ENCODE measurements around the gene MINAR1. TPM values are rescaled to one million over a fixed set of nuclear protein-coding genes. Genes with fewer than 3 reads are reported as not detected.
A peak's percentile ranks its signal among the peaks of the same experiment; 100 is the strongest.
"Not testable (repeated sequence)": the region's sequence is repeated elsewhere in the genome, so short reads cannot be mapped to it uniquely, and the experiment has no call there.

The MINAR1 gene
- total RNA-seq, 1 donor from 2014 or later, result 1.7 TPM

DNA sequence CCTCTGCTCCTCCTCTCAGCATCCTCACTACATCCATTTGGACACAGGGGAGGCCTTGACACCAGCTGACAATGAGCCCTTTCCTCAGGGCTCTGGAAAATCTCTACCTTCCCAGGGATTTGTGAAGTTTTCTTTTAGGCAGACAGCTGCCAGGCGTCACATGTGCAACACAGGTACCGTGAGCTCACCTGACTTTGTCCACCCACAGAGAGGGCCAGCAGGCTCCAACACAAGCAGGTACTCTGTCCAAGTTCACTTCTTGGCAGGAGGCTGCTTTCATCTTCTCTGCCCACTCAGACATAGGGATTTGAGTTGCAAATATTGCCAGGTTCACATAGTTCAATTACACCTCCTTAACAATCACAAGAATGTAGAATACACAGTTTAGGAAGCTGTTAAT is 15.3 kb upstream of the MINAR1 start:
- H3K4me3 ChIP-seq (ENCODE audit: insufficient read depth, low read depth, low read length), result no peak overlapping the region
- Mint-ChIP-seq H3K9me3 (ENCODE audit: unreplicated experiment) (peaks cover 4% of the 10 kb centered on the region), H3K36me3 (ENCODE audit: low read depth, unreplicated experiment) (peaks cover 18% of the 10 kb centered on the region), H3K4me3 (ENCODE audit: unreplicated experiment) (no peak overlapping the region), H3K27ac (ENCODE audit: unreplicated experiment) (no peak overlapping the region), H3K4me1 (ENCODE audit: low read depth, unreplicated experiment) (no peaks in the 10 kb centered on the region), H3K27me3 (ENCODE audit: low read depth, unreplicated experiment) (peaks cover 7% of the 10 kb centered on the region)
- H3K4me1 ChIP-seq (ENCODE audit: insufficient read depth, low read length), result no peaks in the 10 kb centered on the region
- no peak overlapping the region for H2AFZ ChIP-seq (ENCODE audit: low read depth, low read length)
- no peaks in the 10 kb centered on the region for H3K9me3 ChIP-seq (ENCODE audit: insufficient read depth, low read depth, low read length)
- H4K20me1 ChIP-seq (ENCODE audit: insufficient read depth, low read length), result no peaks in the 10 kb centered on the region
- no peak for DNase-seq (ENCODE audit: low read depth)
- TF ChIP-seq CTCF (IDR thresholded peaks at IDR 0.05; ENCODE audit: insufficient read depth, low read depth, low read length) (no peak), EZH2 (IDR thresholded peaks at IDR 0.05; ENCODE audit: insufficient read depth, low read length) (no peak)
- no peaks in the 10 kb centered on the region for H3K27me3 ChIP-seq (ENCODE audit: insufficient read depth, low read length)
- no peaks in the 10 kb centered on the region for H3K36me3 ChIP-seq (ENCODE audit: insufficient read depth, low read length)
- no peak overlapping the region for H3K9ac ChIP-seq (ENCODE audit: low read length)
- FAIRE-seq, result no peak
- H3K27ac ChIP-seq (ENCODE audit: low read depth, low read length), result no peak overlapping the region
- no peaks in the 10 kb centered on the region for H3K79me2 ChIP-seq (ENCODE audit: insufficient read depth, low read length)
- H3K4me2 ChIP-seq (ENCODE audit: low read length), result no peak overlapping the region

GRCh38 chr15:79418693-79419279 is 13.3 kb upstream of the MINAR1 start:
- FAIRE-seq (no peak), DNase-seq (ENCODE audit: low read depth) (no peak)
- H3K27ac Mint-ChIP-seq (ENCODE audit: unreplicated experiment), result no peak overlapping the region
- no peak overlapping the region for H3K9ac ChIP-seq (ENCODE audit: low read length)
- peaks cover 3% of the 10 kb centered on the region for H3K36me3 Mint-ChIP-seq (ENCODE audit: low read depth, unreplicated experiment)
- no peaks in the 10 kb centered on the region for H4K20me1 ChIP-seq (ENCODE audit: insufficient read depth, low read length)
- no peak overlapping the region for H2AFZ ChIP-seq (ENCODE audit: low read depth, low read length)
- H3K9me3 Mint-ChIP-seq (ENCODE audit: unreplicated experiment), result no peaks in the 10 kb centered on the region
- H3K36me3 ChIP-seq (ENCODE audit: insufficient read depth, low read length), result no peaks in the 10 kb centered on the region
- TF ChIP-seq CTCF (IDR thresholded peaks at IDR 0.05; ENCODE audit: insufficient read depth, low read depth, low read length) (no peak), EZH2 (IDR thresholded peaks at IDR 0.05; ENCODE audit: insufficient read depth, low read length) (no peak)
- H3K27me3 Mint-ChIP-seq (ENCODE audit: low read depth, unreplicated experiment), result peaks cover 7% of the 10 kb centered on the region
- H3K4me1 ChIP-seq (ENCODE audit: insufficient read depth, low read length), result no peaks in the 10 kb centered on the region
- no peak overlapping the region for H3K27ac ChIP-seq (ENCODE audit: low read depth, low read length)
- no peak overlapping the region for H3K4me2 ChIP-seq (ENCODE audit: low read length)
- H3K4me1 Mint-ChIP-seq (ENCODE audit: low read depth, unreplicated experiment), result no peaks in the 10 kb centered on the region
- H3K4me3 Mint-ChIP-seq (ENCODE audit: unreplicated experiment), result no peak overlapping the region
- H3K4me3 ChIP-seq (ENCODE audit: insufficient read depth, low read depth, low read length), result no peak overlapping the region
- no peaks in the 10 kb centered on the region for H3K27me3 ChIP-seq (ENCODE audit: insufficient read depth, low read length)
- no peaks in the 10 kb centered on the region for H3K9me3 ChIP-seq (ENCODE audit: insufficient read depth, low read depth, low read length)
- no peaks in the 10 kb centered on the region for H3K79me2 ChIP-seq (ENCODE audit: insufficient read depth, low read length)

DNA sequence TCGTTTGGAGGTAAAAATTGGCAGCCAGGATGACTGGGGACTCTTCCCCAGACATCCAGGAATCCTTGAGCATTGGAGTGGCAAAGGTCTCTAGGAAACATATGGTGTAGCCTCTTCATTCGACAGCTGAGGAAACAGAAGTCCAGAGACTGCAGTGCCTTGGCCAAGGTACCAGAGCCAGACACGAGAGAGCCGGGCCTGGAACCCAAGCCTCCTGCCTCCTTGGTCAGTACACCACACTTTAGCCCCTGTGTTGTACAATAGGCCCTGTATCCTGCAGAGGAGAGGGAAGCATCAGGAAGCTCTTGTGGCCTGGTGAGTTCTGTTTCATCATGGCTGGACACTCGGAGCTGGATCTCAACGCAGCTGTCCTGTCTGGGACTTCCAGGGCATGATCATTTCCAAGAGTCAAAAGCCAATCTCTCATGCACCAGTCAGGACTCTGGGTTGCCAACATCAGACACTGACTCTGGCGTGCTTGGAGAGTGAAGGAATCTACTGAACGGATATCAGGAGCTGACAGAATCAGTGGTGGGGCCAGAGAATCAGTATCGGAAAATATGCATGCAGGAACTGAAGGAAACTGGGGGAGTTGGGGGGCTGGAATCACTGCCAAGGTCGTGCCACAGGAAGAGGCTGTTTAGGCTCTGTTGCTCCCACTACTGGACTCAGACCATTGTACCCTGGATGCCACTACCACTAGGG is 6.4 kb upstream of the MINAR1 start:
- Histone ChIP-seq H3K9ac (ENCODE audit: low read length) (no peak overlapping the region), H3K4me2 (ENCODE audit: low read length) (no peak overlapping the region), H3K9me3 (ENCODE audit: insufficient read depth, low read depth, low read length) (no peaks in the 10 kb centered on the region), H3K36me3 (ENCODE audit: insufficient read depth, low read length) (no peaks in the 10 kb centered on the region), H2AFZ (ENCODE audit: low read depth, low read length) (no peak overlapping the region), H3K79me2 (ENCODE audit: insufficient read depth, low read length) (no peaks in the 10 kb centered on the region), H4K20me1 (ENCODE audit: insufficient read depth, low read length) (no peaks in the 10 kb centered on the region), H3K4me3 (ENCODE audit: insufficient read depth, low read depth, low read length) (no peak overlapping the region), H3K4me1 (ENCODE audit: insufficient read depth, low read length) (no peaks in the 10 kb centered on the region), H3K27me3 (ENCODE audit: insufficient read depth, low read length) (peaks cover 17% of the 10 kb centered on the region), H3K27ac (ENCODE audit: low read depth, low read length) (no peak overlapping the region)
- FAIRE-seq (no peak), DNase-seq (ENCODE audit: low read depth) (no peak)
- peaks cover 37% of the 10 kb centered on the region for H3K27me3 Mint-ChIP-seq (ENCODE audit: low read depth, unreplicated experiment)
- no peak overlapping the region for H3K27ac Mint-ChIP-seq (ENCODE audit: unreplicated experiment)
- TF ChIP-seq CTCF (IDR thresholded peaks at IDR 0.05; ENCODE audit: insufficient read depth, low read depth, low read length) (no peak), EZH2 (IDR thresholded peaks at IDR 0.05; ENCODE audit: insufficient read depth, low read length) (no peak)
- H3K36me3 Mint-ChIP-seq (ENCODE audit: low read depth, unreplicated experiment), result no peaks in the 10 kb centered on the region
- peaks cover 3% of the 10 kb centered on the region for H3K9me3 Mint-ChIP-seq (ENCODE audit: unreplicated experiment)
- peak overlapping the region; percentile 40 for H3K4me3 Mint-ChIP-seq (ENCODE audit: unreplicated experiment)
- no peaks in the 10 kb centered on the region for H3K4me1 Mint-ChIP-seq (ENCODE audit: low read depth, unreplicated experiment)

GRCh38 chr15:79426899-79427298 is 5.2 kb upstream of the MINAR1 start:
- peaks cover 39% of the 10 kb centered on the region for H3K27me3 Mint-ChIP-seq (ENCODE audit: low read depth, unreplicated experiment)
- not testable (repeated sequence) for FAIRE-seq; H3K4me3 ChIP-seq (ENCODE audit: insufficient read depth, low read depth, low read length); H3K36me3 ChIP-seq (ENCODE audit: insufficient read depth, low read length); H3K4me1 Mint-ChIP-seq (ENCODE audit: low read depth, unreplicated experiment); DNase-seq (ENCODE audit: low read depth); H3K4me1 ChIP-seq (ENCODE audit: insufficient read depth, low read length); H3K4me2 ChIP-seq (ENCODE audit: low read length); H3K9ac ChIP-seq (ENCODE audit: low read length); H3K9me3 ChIP-seq (ENCODE audit: insufficient read depth, low read depth, low read length); H2AFZ ChIP-seq (ENCODE audit: low read depth, low read length); H3K4me3 Mint-ChIP-seq (ENCODE audit: unreplicated experiment); H4K20me1 ChIP-seq (ENCODE audit: insufficient read depth, low read length); H3K9me3 Mint-ChIP-seq (ENCODE audit: unreplicated experiment); H3K27ac Mint-ChIP-seq (ENCODE audit: unreplicated experiment); H3K79me2 ChIP-seq (ENCODE audit: insufficient read depth, low read length); H3K27ac ChIP-seq (ENCODE audit: low read depth, low read length); H3K36me3 Mint-ChIP-seq (ENCODE audit: low read depth, unreplicated experiment)
- peaks cover 18% of the 10 kb centered on the region for H3K27me3 ChIP-seq (ENCODE audit: insufficient read depth, low read length)

Measured in astrocyte (in vitro differentiated cells and primary cell).